Measurements from ENCODE around the gene ESPL1. TPM values are rescaled to one million over a fixed set of nuclear protein-coding genes. Genes with fewer than 3 reads are reported as not detected.

ESPL1 gene
- polyA plus RNA-seq, 1 donor = 31.2 TPM

- peaks cover 24% of the 10 kb centered on the region for H3K4me1 ChIP-seq (ENCODE audit: control insufficient read depth, insufficient read depth, low read length)
- peaks cover 48% of the 10 kb centered on the region for H3K27me3 ChIP-seq (ENCODE audit: control insufficient read depth, insufficient read depth, low read length)
- no peaks in the 10 kb centered on the region for H3K9me3 ChIP-seq (ENCODE audit: control insufficient read depth, low read depth, low read length)
- H3K4me3 ChIP-seq (ENCODE audit: low read length) = peak overlapping the region; percentile 28
- H3K36me3 ChIP-seq (ENCODE audit: control insufficient read depth, insufficient read depth, low read length) = no peaks in the 10 kb centered on the region
- no CpG with 5 or more reads among the region's 9 CpGs for WGBS (ENCODE audit: insufficient coverage, low lambda C conversion rate)
- DNase-seq = no peak
- no peak overlapping the region for H3K27ac ChIP-seq (ENCODE audit: low read length)
These were observed 36.5 kb upstream of the ESPL1 start for GRCh38 chr12:53231671-53231920.

GRCh38 chr12:53231921-53232645 is 36.0 kb upstream of the ESPL1 start, which contains the start of gene RARG:
Gene RARG (minus strand): TSS chr12:53232209. CDS start chr12:53227545, 4,664 bp downstream.
- Histone ChIP-seq H3K4me1 (ENCODE audit: control insufficient read depth, insufficient read depth, low read length) (peaks cover 24% of the 10 kb centered on the region), H3K27ac (ENCODE audit: low read length) (peak within 1 kb of the TSS; percentile 34), H3K9me3 (ENCODE audit: control insufficient read depth, low read depth, low read length) (no peaks in the 10 kb centered on the region), H3K27me3 (ENCODE audit: control insufficient read depth, insufficient read depth, low read length) (peaks cover 48% of the 10 kb centered on the region), H3K36me3 (ENCODE audit: control insufficient read depth, insufficient read depth, low read length) (no peaks in the 10 kb centered on the region), H3K4me3 (ENCODE audit: low read length) (peak within 1 kb of the TSS; percentile 28)
- no CpG with 5 or more reads among the region's 44 CpGs for WGBS (ENCODE audit: insufficient coverage, low lambda C conversion rate)
- DNase-seq = no peak

GRCh38 chr12:53232646-53233461 is 35.2 kb upstream of the ESPL1 start:
- no peak for DNase-seq
- Histone ChIP-seq H3K9me3 (ENCODE audit: control insufficient read depth, low read depth, low read length) (no peaks in the 10 kb centered on the region), H3K4me1 (ENCODE audit: control insufficient read depth, insufficient read depth, low read length) (peaks cover 24% of the 10 kb centered on the region), H3K36me3 (ENCODE audit: control insufficient read depth, insufficient read depth, low read length) (no peaks in the 10 kb centered on the region), H3K4me3 (ENCODE audit: low read length) (peak overlapping the region; percentile 20), H3K27ac (ENCODE audit: low read length) (peak overlapping the region; percentile 34), H3K27me3 (ENCODE audit: control insufficient read depth, insufficient read depth, low read length) (peaks cover 48% of the 10 kb centered on the region)
- WGBS (ENCODE audit: insufficient coverage, low lambda C conversion rate) = no CpG with 5 or more reads among the region's 11 CpGs

GRCh38 chr12:53233671-53234121 is 34.4 kb upstream of the ESPL1 start:
- H3K27me3 ChIP-seq (ENCODE audit: control insufficient read depth, insufficient read depth, low read length) = peaks cover 48% of the 10 kb centered on the region
- H3K27ac ChIP-seq (ENCODE audit: low read length) = peak overlapping the region; percentile 21
- no peaks in the 10 kb centered on the region for H3K9me3 ChIP-seq (ENCODE audit: control insufficient read depth, low read depth, low read length)
- no peak overlapping the region for H3K4me3 ChIP-seq (ENCODE audit: low read length)
- H3K4me1 ChIP-seq (ENCODE audit: control insufficient read depth, insufficient read depth, low read length) = peaks cover 24% of the 10 kb centered on the region
- WGBS (ENCODE audit: insufficient coverage, low lambda C conversion rate) = no CpG with 5 or more reads among the region's 7 CpGs
- DNase-seq = no peak
- H3K36me3 ChIP-seq (ENCODE audit: control insufficient read depth, insufficient read depth, low read length) = no peaks in the 10 kb centered on the region

GRCh38 chr12:53234271-53234914 is 33.7 kb upstream of the ESPL1 start:
- peaks cover 24% of the 10 kb centered on the region for H3K4me1 ChIP-seq (ENCODE audit: control insufficient read depth, insufficient read depth, low read length)
- no peaks in the 10 kb centered on the region for H3K36me3 ChIP-seq (ENCODE audit: control insufficient read depth, insufficient read depth, low read length)
- whole genome bisulfite sequencing (ENCODE audit: insufficient coverage, low lambda C conversion rate) = no CpG with 5 or more reads among the region's 12 CpGs
- no peak overlapping the region for H3K4me3 ChIP-seq (ENCODE audit: low read length)
- H3K27me3 ChIP-seq (ENCODE audit: control insufficient read depth, insufficient read depth, low read length) = peaks cover 45% of the 10 kb centered on the region
- peak overlapping the region; percentile 21 for H3K27ac ChIP-seq (ENCODE audit: low read length)
- H3K9me3 ChIP-seq (ENCODE audit: control insufficient read depth, low read depth, low read length) = no peaks in the 10 kb centered on the region
- no peak for DNase-seq

- Histone ChIP-seq H3K27me3 (ENCODE audit: control insufficient read depth, insufficient read depth, low read length) (peaks cover 48% of the 10 kb centered on the region), H3K36me3 (ENCODE audit: control insufficient read depth, insufficient read depth, low read length) (no peaks in the 10 kb centered on the region), H3K4me3 (ENCODE audit: low read length) (no peak overlapping the region), H3K9me3 (ENCODE audit: control insufficient read depth, low read depth, low read length) (no peaks in the 10 kb centered on the region), H3K27ac (ENCODE audit: low read length) (no peak overlapping the region), H3K4me1 (ENCODE audit: control insufficient read depth, insufficient read depth, low read length) (peaks cover 24% of the 10 kb centered on the region)
- DNase-seq = no peak
- WGBS (ENCODE audit: insufficient coverage, low lambda C conversion rate) = 80% methylated on average over 1 of the region's 3 CpGs
These were observed 32.9 kb upstream of the ESPL1 start for GRCh38 chr12:53235164-53235563.

GRCh38 chr12:53235742-53236442 is 32.2 kb upstream of the ESPL1 start:
- 100% methylated on average over 2 of the region's 9 CpGs for WGBS (ENCODE audit: insufficient coverage, low lambda C conversion rate)
- H3K4me3 ChIP-seq (ENCODE audit: low read length) = no peak overlapping the region
- no peaks in the 10 kb centered on the region for H3K9me3 ChIP-seq (ENCODE audit: control insufficient read depth, low read depth, low read length)
- no peaks in the 10 kb centered on the region for H3K36me3 ChIP-seq (ENCODE audit: control insufficient read depth, insufficient read depth, low read length)
- peaks cover 41% of the 10 kb centered on the region for H3K27me3 ChIP-seq (ENCODE audit: control insufficient read depth, insufficient read depth, low read length)
- no peak for DNase-seq
- H3K27ac ChIP-seq (ENCODE audit: low read length) = no peak overlapping the region
- H3K4me1 ChIP-seq (ENCODE audit: control insufficient read depth, insufficient read depth, low read length) = peaks cover 24% of the 10 kb centered on the region

- peaks cover 34% of the 10 kb centered on the region for H3K27me3 ChIP-seq (ENCODE audit: control insufficient read depth, insufficient read depth, low read length)
- DNase-seq = no peak
- no peaks in the 10 kb centered on the region for H3K36me3 ChIP-seq (ENCODE audit: control insufficient read depth, insufficient read depth, low read length)
- peaks cover 24% of the 10 kb centered on the region for H3K4me1 ChIP-seq (ENCODE audit: control insufficient read depth, insufficient read depth, low read length)
- no peaks in the 10 kb centered on the region for H3K9me3 ChIP-seq (ENCODE audit: control insufficient read depth, low read depth, low read length)
- H3K27ac ChIP-seq (ENCODE audit: low read length) = no peak overlapping the region
- H3K4me3 ChIP-seq (ENCODE audit: low read length) = no peak overlapping the region
- no CpG with 5 or more reads among the region's 1 CpG for WGBS (ENCODE audit: insufficient coverage, low lambda C conversion rate)
These were observed 31.5 kb upstream of the ESPL1 start for GRCh38 chr12:53236443-53237111.

DNA sequence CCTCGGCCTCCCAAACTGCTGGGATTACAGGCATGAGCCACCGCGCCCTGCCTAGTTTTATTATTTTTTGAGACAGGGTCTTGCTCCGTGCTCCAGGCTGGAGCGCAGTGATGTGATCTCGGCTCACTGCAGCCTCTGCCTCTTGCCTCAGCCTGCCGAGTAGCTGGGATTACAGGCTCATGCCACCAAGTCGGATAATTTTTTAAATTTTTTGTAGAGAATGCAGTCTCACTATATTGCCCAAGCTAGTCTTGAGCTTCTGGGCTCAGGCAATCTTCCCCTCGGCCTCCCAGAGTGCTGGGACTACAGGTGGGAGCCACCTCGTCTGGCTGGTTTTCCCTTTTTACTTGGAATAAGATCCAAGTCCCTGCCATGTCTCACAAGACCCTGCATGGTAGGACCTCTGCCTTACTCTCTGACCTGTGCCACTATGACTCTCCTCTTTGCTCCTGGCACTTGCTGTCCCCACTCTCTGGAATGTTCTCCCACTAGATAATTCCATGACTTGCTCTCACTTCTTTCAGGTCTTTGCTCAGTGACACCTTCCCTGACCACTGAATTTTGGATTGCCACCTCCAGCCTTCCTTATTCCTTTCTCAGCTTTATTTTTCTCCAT is 28.3 kb upstream of the ESPL1 start:
- Histone ChIP-seq H3K4me1 (ENCODE audit: control insufficient read depth, insufficient read depth, low read length) (peaks cover under 1% of the 10 kb centered on the region), H3K27ac (ENCODE audit: low read length) (no peak overlapping the region), H3K36me3 (ENCODE audit: control insufficient read depth, insufficient read depth, low read length) (no peaks in the 10 kb centered on the region), H3K9me3 (ENCODE audit: control insufficient read depth, low read depth, low read length) (no peaks in the 10 kb centered on the region), H3K27me3 (ENCODE audit: control insufficient read depth, insufficient read depth, low read length) (peaks cover 30% of the 10 kb centered on the region), H3K4me3 (ENCODE audit: low read length) (no peak overlapping the region)
- no CpG with 5 or more reads among the region's 10 CpGs for WGBS (ENCODE audit: insufficient coverage, low lambda C conversion rate)
- DNase-seq = no peak
